Stomach smooth muscle (tissue), 2 donors: ENCODE data around the gene RPS6KC1.
"Not testable (repeated sequence)": the region's sequence is repeated elsewhere in the genome, so short reads cannot be mapped to it uniquely, and the experiment has no call there.

Experiments used
- H3K27ac ChIP-seq: one replicate; pipeline ENCODE4 v1.7.0; 2013; ENCODE audit warnings: mild to moderate bottlenecking, low read length, inconsistent platforms
- H3K27me3 ChIP-seq, 2 donors: one replicate each; pipeline ENCODE4 v1.7.0; 2013; ENCODE audit warnings: low read length in 2 of 2; ENCODE audit not compliant: insufficient read depth in 2 of 2, control insufficient read depth in 1 of 2
- H3K36me3 ChIP-seq, 2 donors: one replicate each; pipeline ENCODE4 v1.7.0; 2013; ENCODE audit warnings: low read length in 2 of 2; ENCODE audit not compliant: control insufficient read depth in 2 of 2, insufficient read depth in 2 of 2
- H3K4me1 ChIP-seq: one replicate; pipeline ENCODE4 v1.7.0; 2013; ENCODE audit warnings: low read length; ENCODE audit not compliant: control insufficient read depth, insufficient read depth
- H3K4me3 ChIP-seq, 2 donors: one replicate each; pipeline ENCODE4 v1.7.0; 2013; ENCODE audit warnings: low read length in 2 of 2
- H3K9ac ChIP-seq, 2 donors: one replicate each; pipeline ENCODE4 v1.7.0; 2013; ENCODE audit warnings: low read length in 2 of 2, mild to moderate bottlenecking in 1 of 2
- H3K9me3 ChIP-seq, 2 donors: one replicate each; pipeline ENCODE4 v1.7.0; 2013; ENCODE audit warnings: low read length in 2 of 2; ENCODE audit not compliant: control insufficient read depth in 2 of 2
- donor health status: healthy.
- donor health status: Pancreatic carcinoma.

The RPS6KC1 gene

GRCh38 chr1:213159376-213159775, 108.3 kb downstream of the RPS6KC1 start:
- H3K4me3 ChIP-seq, result no peak overlapping the region
- no peaks in the 10 kb centered on the region for H3K27me3 ChIP-seq
- H3K27ac ChIP-seq, result no peak overlapping the region
- no peaks in the 10 kb centered on the region for H3K4me1 ChIP-seq
- H3K9ac ChIP-seq, result no peak overlapping the region
- H3K9me3 ChIP-seq, result no peaks in the 10 kb centered on the region
- H3K36me3 ChIP-seq, result no peaks in the 10 kb centered on the region

- not testable (repeated sequence) for H3K9ac ChIP-seq, H3K4me1 ChIP-seq, H3K9me3 ChIP-seq, H3K36me3 ChIP-seq, H3K4me3 ChIP-seq, H3K27me3 ChIP-seq, H3K27ac ChIP-seq
Observed at GRCh38 chr1:213160442-213160841, 109.4 kb downstream of the RPS6KC1 start.

DNA sequence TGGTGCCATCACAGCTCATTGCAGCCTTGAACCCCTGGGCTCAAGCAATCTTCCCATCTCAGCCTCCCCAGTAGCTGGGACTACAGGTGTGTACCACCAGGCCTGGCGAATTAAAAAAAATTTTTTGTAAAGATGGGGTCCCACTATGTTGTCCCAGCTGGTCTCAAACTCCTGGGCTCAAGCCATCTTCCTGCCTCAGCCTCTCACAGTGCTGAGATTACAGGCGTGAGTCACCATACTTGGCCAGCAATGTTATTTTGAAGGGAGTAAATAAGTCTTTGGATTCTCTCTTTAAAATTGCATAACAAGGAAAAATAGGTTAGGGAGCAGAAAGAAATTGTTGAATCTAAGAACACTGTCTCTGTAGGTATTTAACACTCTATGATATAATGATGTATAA, 111.3 kb downstream of the RPS6KC1 start:
- Histone ChIP-seq H3K27ac (no peak overlapping the region), H3K9ac (no peak overlapping the region), H3K27me3 (no peaks in the 10 kb centered on the region), H3K4me3 (no peak overlapping the region), H3K4me1 (no peaks in the 10 kb centered on the region), H3K36me3 (no peaks in the 10 kb centered on the region), H3K9me3 (no peaks in the 10 kb centered on the region)

- no peaks in the 10 kb centered on the region for H3K4me1 ChIP-seq
- H3K9me3 ChIP-seq, result no peaks in the 10 kb centered on the region
- no peaks in the 10 kb centered on the region for H3K27me3 ChIP-seq
- H3K36me3 ChIP-seq, result no peaks in the 10 kb centered on the region
- no peak overlapping the region for H3K9ac ChIP-seq
- H3K27ac ChIP-seq, result no peak overlapping the region
- no peak overlapping the region for H3K4me3 ChIP-seq
Observed at GRCh38 chr1:213162862-213163261, 111.8 kb downstream of the RPS6KC1 start.

GRCh38 chr1:213163278-213163711, 112.3 kb downstream of the RPS6KC1 start:
- no peak overlapping the region for H3K27ac ChIP-seq

DNA sequence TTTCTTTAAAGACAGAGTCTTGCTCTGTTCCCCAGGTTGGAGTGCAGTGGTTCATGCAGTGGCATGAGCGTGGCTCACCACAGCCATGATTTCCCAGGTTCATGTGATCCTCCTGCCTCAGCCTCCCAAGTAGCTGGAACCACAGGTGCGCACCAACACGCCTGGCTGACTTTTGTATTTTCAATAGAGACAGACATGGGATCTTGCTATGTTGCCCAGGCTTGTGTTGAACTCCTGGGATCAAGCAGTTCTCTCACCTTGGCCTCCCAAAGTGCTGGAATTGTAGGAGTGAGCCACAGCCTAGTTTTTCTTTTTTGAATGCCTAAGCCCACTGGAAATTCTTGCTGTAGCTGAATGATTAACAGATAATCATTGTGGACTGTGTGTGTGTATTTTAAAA, 113.5 kb downstream of the RPS6KC1 start:
- no peak overlapping the region for H3K27ac ChIP-seq
- H3K4me1 ChIP-seq, result no peaks in the 10 kb centered on the region
- no peaks in the 10 kb centered on the region for H3K9me3 ChIP-seq
- H3K4me3 ChIP-seq, result no peak overlapping the region
- no peaks in the 10 kb centered on the region for H3K36me3 ChIP-seq
- no peaks in the 10 kb centered on the region for H3K27me3 ChIP-seq
- H3K9ac ChIP-seq, result no peak overlapping the region

More at GRCh38 chr1:213163278-213163711, 112.3 kb downstream of the RPS6KC1 start:
- H3K4me3 ChIP-seq, result no peak overlapping the region
- H3K4me1 ChIP-seq, result no peaks in the 10 kb centered on the region
- H3K27me3 ChIP-seq, result no peaks in the 10 kb centered on the region
- H3K9me3 ChIP-seq, result no peaks in the 10 kb centered on the region
- no peak overlapping the region for H3K9ac ChIP-seq
- H3K36me3 ChIP-seq, result no peaks in the 10 kb centered on the region

- Histone ChIP-seq H3K27ac (no peak overlapping the region), H3K4me1 (no peaks in the 10 kb centered on the region), H3K36me3 (no peaks in the 10 kb centered on the region), H3K27me3 (no peaks in the 10 kb centered on the region), H3K4me3 (no peak overlapping the region), H3K9ac (no peak overlapping the region), H3K9me3 (no peaks in the 10 kb centered on the region)
Observed at GRCh38 chr1:213166852-213167251, 115.8 kb downstream of the RPS6KC1 start.

DNA sequence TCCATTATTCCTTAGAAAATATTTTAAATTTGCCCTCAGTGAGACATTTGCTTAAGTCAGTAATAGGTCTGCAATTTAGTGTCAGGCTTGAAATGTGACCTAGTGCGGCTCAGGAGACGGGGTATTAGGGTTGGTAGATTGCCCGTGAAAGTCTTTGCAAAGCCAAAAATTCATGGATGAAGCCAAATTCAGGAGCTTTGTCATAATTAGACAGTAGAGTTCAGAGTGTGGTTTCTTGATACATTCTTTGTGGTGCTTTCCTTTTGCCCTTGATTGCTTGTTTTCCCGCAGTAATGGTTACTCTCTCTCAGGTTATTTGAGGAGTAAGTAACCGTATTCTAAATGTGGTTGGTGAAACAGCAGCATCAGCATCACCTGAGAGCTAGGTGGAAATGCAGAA, 120.7 kb downstream of the RPS6KC1 start:
- Histone ChIP-seq H3K9me3 (no peaks in the 10 kb centered on the region), H3K27me3 (no peaks in the 10 kb centered on the region), H3K27ac (no peak overlapping the region), H3K4me3 (no peak overlapping the region), H3K4me1 (no peaks in the 10 kb centered on the region), H3K9ac (no peak overlapping the region), H3K36me3 (no peaks in the 10 kb centered on the region)

DNA sequence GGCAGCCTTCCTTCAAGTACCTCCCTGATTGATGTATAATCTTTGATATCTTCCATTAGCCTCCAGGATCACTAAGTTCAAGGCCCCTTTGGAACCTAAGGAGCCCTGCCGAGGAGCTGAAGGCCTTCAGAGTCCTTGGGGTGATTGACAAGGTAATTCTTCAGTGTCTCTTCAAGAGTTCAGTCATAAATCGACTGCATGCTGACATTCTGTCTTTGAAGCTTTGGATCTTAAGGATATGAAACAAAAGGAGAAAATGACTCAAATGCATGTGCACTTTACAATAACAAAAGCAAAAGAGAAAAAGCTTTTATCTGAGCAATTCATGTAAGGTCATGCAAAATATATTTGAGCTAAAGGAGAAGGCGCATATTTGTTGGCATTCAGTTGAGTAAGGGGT, 125.3 kb downstream of the RPS6KC1 start:
- Histone ChIP-seq H3K36me3 (peaks cover 0 to 2% of the 10 kb centered on the region in 2 donors), H3K4me3 (no peak overlapping the region), H3K4me1 (no peaks in the 10 kb centered on the region), H3K9ac (no peak overlapping the region), H3K27me3 (no peaks in the 10 kb centered on the region), H3K9me3 (no peaks in the 10 kb centered on the region), H3K27ac (no peak overlapping the region)

DNA sequence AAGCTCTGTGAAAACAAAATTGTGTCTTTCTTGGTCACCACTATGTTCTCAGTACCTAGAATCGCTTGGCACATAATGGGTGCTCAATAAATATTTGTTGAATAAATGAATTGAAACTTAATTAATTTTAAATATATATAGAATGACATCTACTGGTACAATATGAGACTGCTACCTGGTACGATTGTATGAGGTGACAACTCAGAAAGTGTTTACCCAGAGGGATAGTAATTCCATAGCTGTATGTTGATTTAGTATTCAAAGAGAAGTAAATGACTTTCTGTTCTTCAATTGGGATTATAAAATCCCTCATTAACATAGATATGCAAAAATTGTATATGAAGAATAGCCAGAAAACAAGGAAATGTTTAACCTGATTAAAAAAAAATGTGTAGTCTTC, 128.7 kb downstream of the RPS6KC1 start:
- Histone ChIP-seq H3K4me3 (no peak overlapping the region), H3K36me3 (peaks cover 0 to 2% of the 10 kb centered on the region in 2 donors), H3K9ac (no peak overlapping the region), H3K27me3 (no peaks in the 10 kb centered on the region), H3K4me1 (no peaks in the 10 kb centered on the region), H3K27ac (no peak overlapping the region), H3K9me3 (no peaks in the 10 kb centered on the region)

- H3K27me3 ChIP-seq, result no peaks in the 10 kb centered on the region
- no peak overlapping the region for H3K4me3 ChIP-seq
- H3K4me1 ChIP-seq, result no peaks in the 10 kb centered on the region
- H3K9ac ChIP-seq, result no peak overlapping the region
- H3K27ac ChIP-seq, result no peak overlapping the region
- H3K9me3 ChIP-seq, result no peaks in the 10 kb centered on the region
- H3K36me3 ChIP-seq, result peaks cover 0 to 2% of the 10 kb centered on the region in 2 donors
Observed at GRCh38 chr1:213180833-213181232, 129.8 kb downstream of the RPS6KC1 start.
